ENCODE measurements around the gene MSL2.

- TF ChIP-seq EP300 (IDR thresholded peaks at IDR 0.05) (no peak), POLR2AphosphoS5 (IDR thresholded peaks at IDR 0.05) (no peak)
These were observed 1.5 kb downstream of the MSL2 start for GRCh38 chr3:136194409-136195257.

All from suprapubic skin (tissue), 4 donors.